ENCODE results near the gene NKIRAS2. TPM values are rescaled to one million over a fixed set of nuclear protein-coding genes. Genes with fewer than 3 reads are reported as not detected.

NKIRAS2 gene
- total and polyA plus RNA-seq, 2 donors (not counting 1 experiment from before 2014, with no cell fraction given), result 18.8 to 37.7 TPM

DNA sequence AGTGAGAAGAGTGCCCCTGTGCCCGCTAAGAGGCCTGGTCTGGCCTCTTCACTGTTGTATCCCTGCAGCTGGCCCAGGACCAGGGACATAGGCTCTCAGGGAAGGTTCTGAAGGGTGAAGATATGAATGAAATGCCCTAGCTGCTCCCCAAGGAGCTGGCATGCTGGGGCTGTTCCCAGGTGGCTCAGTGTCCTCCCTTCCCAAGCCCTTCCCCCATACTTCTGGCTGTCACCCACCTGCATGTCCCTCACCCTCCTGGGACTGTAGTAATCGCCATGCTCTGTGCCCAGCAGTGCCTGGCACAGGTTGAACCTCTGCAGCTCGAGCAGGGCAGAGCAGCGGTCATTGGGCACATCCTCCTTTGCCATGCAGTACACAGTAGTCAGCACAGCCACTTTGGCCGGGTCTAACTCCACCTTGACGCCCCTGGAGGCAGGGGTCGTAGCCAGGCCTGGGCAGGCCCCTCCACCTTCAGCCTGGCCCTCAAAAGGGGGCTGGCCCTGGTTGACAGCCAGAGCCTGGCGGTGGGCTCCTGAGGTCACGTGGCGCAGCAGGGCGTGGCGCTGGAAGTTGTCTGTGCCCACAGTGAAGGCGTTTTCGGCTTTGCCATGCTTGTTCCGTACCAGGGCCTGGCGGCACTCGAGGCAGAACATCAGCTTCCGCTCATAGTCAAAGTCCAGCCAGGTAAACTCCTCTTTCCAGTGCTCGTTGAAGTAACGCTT is 22.9 kb downstream of the NKIRAS2 start:
- no peaks in the 10 kb centered on the region for H3K4me1 ChIP-seq (ENCODE audit: control insufficient read depth, extremely low read depth, insufficient read depth, low read length)
- no peaks in the 10 kb centered on the region for H4K20me1 ChIP-seq (ENCODE audit: control insufficient read depth, extremely low read depth, insufficient read depth, low read length)
- H3K27ac ChIP-seq (ENCODE audit: insufficient read depth, low read length), result no peak overlapping the region
- no peak overlapping the region for H3K4me3 ChIP-seq (replicated peaks in 1 of 4; ENCODE audit: control extremely low read depth in 1 of 4, insufficient read depth in 1 of 4, low read depth in 3 of 4, low read length in 4 of 4)
- H3K9ac ChIP-seq (ENCODE audit: insufficient read depth, low read length), result no peak overlapping the region
- TF ChIP-seq, protein P1, sequence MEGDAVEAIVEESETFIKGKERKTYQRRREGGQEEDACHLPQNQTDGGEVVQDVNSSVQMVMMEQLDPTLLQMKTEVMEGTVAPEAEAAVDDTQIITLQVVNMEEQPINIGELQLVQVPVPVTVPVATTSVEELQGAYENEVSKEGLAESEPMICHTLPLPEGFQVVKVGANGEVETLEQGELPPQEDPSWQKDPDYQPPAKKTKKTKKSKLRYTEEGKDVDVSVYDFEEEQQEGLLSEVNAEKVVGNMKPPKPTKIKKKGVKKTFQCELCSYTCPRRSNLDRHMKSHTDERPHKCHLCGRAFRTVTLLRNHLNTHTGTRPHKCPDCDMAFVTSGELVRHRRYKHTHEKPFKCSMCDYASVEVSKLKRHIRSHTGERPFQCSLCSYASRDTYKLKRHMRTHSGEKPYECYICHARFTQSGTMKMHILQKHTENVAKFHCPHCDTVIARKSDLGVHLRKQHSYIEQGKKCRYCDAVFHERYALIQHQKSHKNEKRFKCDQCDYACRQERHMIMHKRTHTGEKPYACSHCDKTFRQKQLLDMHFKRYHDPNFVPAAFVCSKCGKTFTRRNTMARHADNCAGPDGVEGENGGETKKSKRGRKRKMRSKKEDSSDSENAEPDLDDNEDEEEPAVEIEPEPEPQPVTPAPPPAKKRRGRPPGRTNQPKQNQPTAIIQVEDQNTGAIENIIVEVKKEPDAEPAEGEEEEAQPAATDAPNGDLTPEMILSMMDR (conservative IDR thresholded peaks at IDR 0.05 in 1 of 2, IDR thresholded peaks at IDR 0.05 in 1 of 2; ENCODE audit: low read depth in 1 of 2, low read length in 2 of 2), result no peak
- no peak for TF ChIP-seq EZH2 (IDR thresholded peaks at IDR 0.05; ENCODE audit: low read length, missing control alignments)
- H3K79me2 ChIP-seq (ENCODE audit: control insufficient read depth, insufficient read depth, low read length), result no peaks in the 10 kb centered on the region
- H3K9me3 ChIP-seq (ENCODE audit: control insufficient read depth, insufficient read depth, low read depth, low read length), result no peaks in the 10 kb centered on the region
- no peak overlapping the region for H2AFZ ChIP-seq (ENCODE audit: low read length)
- no peaks in the 10 kb centered on the region for H3K36me3 ChIP-seq (ENCODE audit: control insufficient read depth, insufficient read depth, low read length)
- DNase-seq (ENCODE audit: low read depth in 2 of 2), result no peak
- no peak overlapping the region for H3K4me2 ChIP-seq (ENCODE audit: extremely low read depth, insufficient read depth, low read length)
- H3K27me3 ChIP-seq (ENCODE audit: control insufficient read depth, insufficient read depth, low read length), result no peaks in the 10 kb centered on the region

GRCh38 chr17:42045719-42046118 is 25.8 kb downstream of the NKIRAS2 start:
- no peaks in the 10 kb centered on the region for H4K20me1 ChIP-seq (ENCODE audit: control insufficient read depth, extremely low read depth, insufficient read depth, low read length)
- no peaks in the 10 kb centered on the region for H3K36me3 ChIP-seq (ENCODE audit: control insufficient read depth, insufficient read depth, low read length)
- no peak for TF ChIP-seq EZH2 (IDR thresholded peaks at IDR 0.05; ENCODE audit: low read length, missing control alignments)
- TF ChIP-seq, protein P1 (conservative IDR thresholded peaks at IDR 0.05 in 1 of 2, IDR thresholded peaks at IDR 0.05 in 1 of 2; ENCODE audit: low read depth in 1 of 2, low read length in 2 of 2), result no peak
- no peak overlapping the region for H3K4me2 ChIP-seq (ENCODE audit: extremely low read depth, insufficient read depth, low read length)
- H3K9me3 ChIP-seq (ENCODE audit: control insufficient read depth, insufficient read depth, low read depth, low read length), result no peaks in the 10 kb centered on the region
- H3K9ac ChIP-seq (ENCODE audit: insufficient read depth, low read length), result no peak overlapping the region
- DNase-seq (ENCODE audit: low read depth in 2 of 2), result no peak
- H3K4me3 ChIP-seq (replicated peaks in 1 of 4; ENCODE audit: control extremely low read depth in 1 of 4, insufficient read depth in 1 of 4, low read depth in 3 of 4, low read length in 4 of 4), result no peak overlapping the region
- no peaks in the 10 kb centered on the region for H3K79me2 ChIP-seq (ENCODE audit: control insufficient read depth, insufficient read depth, low read length)
- H2AFZ ChIP-seq (ENCODE audit: low read length), result no peak overlapping the region
- H3K4me1 ChIP-seq (ENCODE audit: control insufficient read depth, extremely low read depth, insufficient read depth, low read length), result no peaks in the 10 kb centered on the region
- H3K27ac ChIP-seq (ENCODE audit: insufficient read depth, low read length), result no peak overlapping the region
- H3K27me3 ChIP-seq (ENCODE audit: control insufficient read depth, insufficient read depth, low read length), result peaks cover 7% of the 10 kb centered on the region

DNA sequence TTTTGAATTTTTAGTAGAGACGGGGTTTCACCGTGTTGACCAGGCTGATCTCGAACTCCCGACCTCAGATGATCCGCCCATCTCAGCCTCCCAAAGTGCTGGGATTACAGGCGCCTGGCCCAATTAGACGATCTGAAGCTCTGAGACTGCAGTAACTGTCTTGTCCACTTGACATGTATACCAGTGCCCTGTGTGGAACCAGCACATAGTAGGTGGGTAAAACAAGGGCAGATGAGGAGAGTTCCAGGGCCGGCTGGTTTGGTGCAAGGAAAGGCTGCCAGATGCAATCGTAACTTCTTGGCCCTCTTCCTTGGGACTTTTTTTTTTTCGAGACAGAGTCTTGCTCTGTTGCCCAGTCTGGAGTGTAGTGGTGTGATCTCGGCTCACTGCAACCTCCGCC is 27.5 kb downstream of the NKIRAS2 start:
- Histone ChIP-seq H3K9me3 (ENCODE audit: control insufficient read depth, insufficient read depth, low read depth, low read length) (no peaks in the 10 kb centered on the region), H3K4me2 (ENCODE audit: extremely low read depth, insufficient read depth, low read length) (no peak overlapping the region), H3K4me1 (ENCODE audit: control insufficient read depth, extremely low read depth, insufficient read depth, low read length) (no peaks in the 10 kb centered on the region), H3K9ac (ENCODE audit: insufficient read depth, low read length) (no peak overlapping the region), H3K27me3 (ENCODE audit: control insufficient read depth, insufficient read depth, low read length) (peaks cover 15% of the 10 kb centered on the region), H4K20me1 (ENCODE audit: control insufficient read depth, extremely low read depth, insufficient read depth, low read length) (no peaks in the 10 kb centered on the region), H2AFZ (ENCODE audit: low read length) (no peak overlapping the region), H3K27ac (ENCODE audit: insufficient read depth, low read length) (no peak overlapping the region), H3K4me3 (replicated peaks in 1 of 4; ENCODE audit: control extremely low read depth in 1 of 4, insufficient read depth in 1 of 4, low read depth in 3 of 4, low read length in 4 of 4) (no peak overlapping the region), H3K79me2 (ENCODE audit: control insufficient read depth, insufficient read depth, low read length) (no peaks in the 10 kb centered on the region), H3K36me3 (ENCODE audit: control insufficient read depth, insufficient read depth, low read length) (no peaks in the 10 kb centered on the region)
- DNase-seq (ENCODE audit: low read depth in 2 of 2), result no peak
- TF ChIP-seq EZH2 (IDR thresholded peaks at IDR 0.05; ENCODE audit: low read length, missing control alignments), result no peak
- TF ChIP-seq, protein P1 (conservative IDR thresholded peaks at IDR 0.05 in 1 of 2, IDR thresholded peaks at IDR 0.05 in 1 of 2; ENCODE audit: low read depth in 1 of 2, low read length in 2 of 2), result no peak
